GM21529 (cell line): ENCODE results near the gene TBC1D5.

Experiments
- ATAC-seq: cut with Tn5 transposase; IDR thresholded peaks from one replicate; pipeline ENCODE4 v1.9.1; 2021; ENCODE audit not compliant: unreplicated experiment

TBC1D5 gene

DNA sequence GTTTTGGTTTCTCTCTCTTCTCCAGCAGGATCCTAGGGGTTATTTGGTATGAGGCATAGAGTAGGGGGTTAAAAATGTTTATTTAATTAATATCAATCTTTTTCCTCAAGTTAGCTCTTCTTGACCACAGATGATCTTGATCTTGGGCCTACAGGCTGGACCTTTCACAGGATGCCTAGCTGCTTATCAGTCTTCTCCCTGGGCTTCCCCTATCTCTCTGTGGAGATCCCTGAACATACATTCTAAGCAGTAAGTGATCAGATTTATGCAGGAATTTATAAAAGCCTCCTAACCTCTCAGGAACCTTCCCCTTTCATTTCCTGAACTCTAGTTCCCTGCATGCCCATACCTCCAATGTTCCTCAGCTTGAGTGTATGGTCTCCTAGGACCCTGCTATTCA, 428.3 kb downstream of the TBC1D5 start:
- no peak for ATAC-seq

DNA sequence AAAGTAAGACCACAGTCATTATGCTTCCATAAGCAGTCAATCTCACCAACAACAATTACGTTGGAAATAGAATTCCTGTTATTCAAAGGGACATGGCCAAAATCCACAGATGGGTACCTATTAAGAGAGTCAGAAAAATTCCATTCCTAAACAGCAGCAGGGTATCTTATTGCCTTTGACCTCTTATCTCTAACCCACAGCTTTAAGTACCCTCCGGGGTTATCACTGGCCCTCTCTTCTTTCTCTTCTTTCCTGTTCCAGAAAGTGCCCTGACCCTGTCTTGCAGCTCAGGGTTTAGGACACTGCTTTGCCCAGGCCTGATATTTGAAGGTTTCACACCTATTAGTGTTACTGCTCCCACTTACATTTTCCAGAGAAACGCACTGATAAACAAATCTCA, 428.7 kb downstream of the TBC1D5 start:
- no peak for ATAC-seq

GRCh38 chr3:17310983-17311382, 431.4 kb downstream of the TBC1D5 start:
- ATAC-seq, result no peak

DNA sequence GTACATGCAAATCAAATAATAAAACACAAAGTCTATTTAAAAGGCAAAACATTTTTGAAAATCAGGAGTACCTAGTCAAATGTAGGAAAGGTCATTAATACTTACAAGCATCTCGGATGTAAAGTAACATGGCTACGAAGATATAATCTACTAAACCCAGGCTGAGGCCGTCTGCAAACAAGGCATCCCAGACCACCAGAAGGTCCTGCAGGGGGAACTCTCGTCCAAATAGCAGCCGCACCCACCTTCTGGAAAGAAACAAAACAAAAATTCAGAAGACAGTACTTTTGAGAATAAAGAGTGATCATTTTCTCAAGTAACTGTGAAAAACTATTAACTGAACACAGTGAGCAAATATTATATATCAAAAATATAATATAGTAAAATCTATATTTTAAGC, 434.5 kb downstream of the TBC1D5 start:
- no peak for ATAC-seq

GRCh38 chr3:17307482-17307881, 434.9 kb downstream of the TBC1D5 start:
- no peak for ATAC-seq

DNA sequence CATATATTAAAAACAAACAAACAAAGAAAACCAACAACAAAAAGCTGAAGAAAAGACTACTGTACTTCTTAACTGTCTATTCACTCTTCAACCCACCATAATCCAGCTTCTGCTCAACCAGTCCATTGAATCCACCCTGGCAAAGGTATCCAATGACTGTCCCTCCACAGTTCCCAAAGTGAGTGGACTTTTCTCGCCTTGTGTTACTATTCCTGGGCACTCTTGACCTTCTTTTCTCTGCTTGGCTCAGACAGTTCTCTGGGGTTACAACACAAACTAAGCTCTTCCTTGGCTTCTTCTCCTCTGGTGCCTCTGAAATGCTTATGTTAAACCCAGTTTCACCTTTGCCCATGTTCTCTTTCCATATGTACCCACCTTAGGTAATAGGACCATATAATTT, 437.5 kb downstream of the TBC1D5 start:
- no peak for ATAC-seq

GRCh38 chr3:17302774-17303173, 439.7 kb downstream of the TBC1D5 start:
- ATAC-seq, result no peak

- no peak for ATAC-seq
Observed at GRCh38 chr3:17302170-17302569, 440.3 kb downstream of the TBC1D5 start.

DNA sequence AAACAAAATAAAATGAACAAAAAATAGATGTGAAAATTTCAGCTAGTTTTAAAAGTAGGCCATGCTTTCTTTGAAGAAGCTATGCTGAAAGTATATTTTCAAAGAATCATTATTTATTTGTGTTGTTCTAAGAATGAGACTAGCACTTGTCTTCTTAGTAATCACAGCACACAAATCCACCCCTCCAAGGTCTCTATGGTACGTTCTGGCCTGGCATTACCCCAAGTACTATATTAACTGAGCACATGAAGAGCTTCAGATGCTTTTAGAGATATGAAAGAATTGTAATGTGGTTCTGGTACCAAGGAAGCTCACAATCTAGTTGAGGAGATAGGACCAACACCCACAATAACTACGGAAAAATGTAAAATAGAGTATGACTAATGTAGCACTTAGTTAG, 441.2 kb downstream of the TBC1D5 start:
- ATAC-seq, result no peak

DNA sequence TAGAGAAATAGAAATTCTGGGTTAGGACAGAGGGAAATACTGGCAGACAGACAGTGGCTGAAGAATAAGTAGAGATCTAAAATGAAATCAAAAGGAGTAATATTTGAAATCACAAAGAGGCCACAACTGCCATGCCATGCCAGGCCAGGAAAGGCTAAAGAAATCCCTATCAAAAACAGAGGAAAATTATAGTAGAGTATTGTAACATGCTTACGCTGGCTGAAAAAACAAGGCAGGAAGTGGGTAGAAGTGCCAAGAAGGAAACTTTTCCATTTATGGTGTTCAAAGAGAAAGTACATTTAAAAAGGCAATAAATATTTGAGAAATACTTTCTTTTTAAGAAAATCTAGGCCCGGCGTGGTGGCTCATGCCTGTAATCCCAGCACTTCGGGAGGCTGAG, 442.0 kb downstream of the TBC1D5 start:
- ATAC-seq, result no peak

- no peak for ATAC-seq
Observed at GRCh38 chr3:17298038-17298437, 444.4 kb downstream of the TBC1D5 start.

DNA sequence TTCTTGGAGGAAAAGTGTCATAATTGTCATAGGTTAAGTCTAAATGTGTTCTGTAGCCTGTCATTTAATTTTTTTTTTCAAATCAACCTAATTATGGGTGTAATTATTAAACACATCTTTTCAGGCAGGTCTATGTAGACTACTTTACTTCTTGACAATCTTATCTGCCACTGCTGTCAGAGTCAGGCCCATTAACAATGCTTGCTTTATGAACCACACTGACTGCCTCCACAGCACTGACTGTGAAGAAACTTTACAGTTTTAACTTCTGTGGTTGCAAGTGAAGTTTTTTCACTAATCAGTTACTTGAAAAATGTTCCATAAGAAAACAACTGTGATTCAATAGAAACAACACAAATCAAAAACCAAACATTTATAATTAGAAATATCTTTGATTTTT, 449.9 kb downstream of the TBC1D5 start:
- no peak for ATAC-seq

DNA sequence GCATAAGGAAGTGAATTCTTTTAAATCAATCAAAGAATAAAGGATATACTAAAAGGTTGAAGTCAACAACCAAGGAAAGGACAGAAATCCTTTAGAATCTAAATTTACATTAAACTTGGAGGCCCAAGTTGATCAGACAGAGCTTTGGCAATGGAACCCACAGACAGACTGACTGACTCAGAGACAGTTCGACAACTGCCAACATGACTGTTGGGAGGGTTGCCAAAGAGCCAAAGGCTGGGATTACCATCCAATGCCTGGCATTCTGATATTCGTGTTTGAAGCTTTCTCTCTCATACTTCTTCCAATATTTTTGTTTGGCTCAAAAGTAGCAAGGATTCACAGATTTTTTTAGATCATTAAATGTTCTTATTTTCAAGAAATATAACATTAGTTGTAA, 451.5 kb downstream of the TBC1D5 start:
- no peak for ATAC-seq

GRCh38 chr3:17288839-17289399, 453.5 kb downstream of the TBC1D5 start:
- no peak for ATAC-seq

DNA sequence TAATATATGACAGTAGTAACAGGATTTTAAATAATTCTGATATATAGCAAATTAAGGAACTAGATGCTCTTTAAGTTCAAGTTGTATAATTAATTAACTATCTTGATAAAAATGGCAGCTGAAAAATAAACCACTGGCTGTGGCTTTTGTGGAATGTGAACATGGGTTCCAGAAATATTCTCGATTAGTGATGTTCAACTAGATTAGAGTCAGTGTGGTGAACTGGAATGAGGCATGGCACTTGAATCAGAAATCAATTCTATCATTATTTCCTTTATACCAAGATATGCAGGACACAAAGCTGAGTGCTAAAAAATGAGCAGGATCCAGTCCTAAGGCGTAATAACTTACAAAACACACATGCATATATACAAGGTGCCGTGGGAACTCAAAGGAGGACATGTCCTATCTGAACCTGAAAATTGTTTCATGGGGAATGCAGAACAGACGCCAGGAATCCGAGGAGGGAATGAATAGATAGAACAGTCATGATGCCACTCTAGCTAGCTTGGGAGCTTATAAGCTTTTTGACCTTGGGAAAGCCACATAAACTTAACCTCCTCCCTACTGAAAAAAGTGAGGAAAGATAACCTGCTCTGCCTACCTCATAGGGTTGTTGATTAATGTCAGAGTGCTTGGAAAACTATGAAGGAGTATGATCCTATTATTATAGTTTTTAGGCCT, 455.3 kb downstream of the TBC1D5 start:
- no peak for ATAC-seq

DNA sequence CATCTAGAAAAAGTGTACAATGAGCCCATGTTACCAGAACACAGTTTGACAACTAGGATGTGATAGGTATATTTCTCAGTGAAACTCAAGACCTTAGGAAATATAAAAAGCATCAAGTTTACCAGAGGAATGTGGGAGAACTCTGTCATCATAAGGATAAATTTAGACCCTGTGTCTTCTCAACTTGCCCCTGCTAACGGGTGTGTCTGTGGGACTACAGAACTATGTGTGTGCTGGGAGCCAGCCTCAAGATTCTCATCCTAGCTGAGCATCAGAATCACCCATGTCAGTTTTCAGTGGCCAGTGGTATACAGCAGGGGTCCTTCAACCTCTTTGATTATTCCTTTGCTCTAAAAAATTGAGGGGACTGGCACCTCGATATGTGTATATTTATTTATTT, 464.4 kb downstream of the TBC1D5 start:
- ATAC-seq, result no peak

DNA sequence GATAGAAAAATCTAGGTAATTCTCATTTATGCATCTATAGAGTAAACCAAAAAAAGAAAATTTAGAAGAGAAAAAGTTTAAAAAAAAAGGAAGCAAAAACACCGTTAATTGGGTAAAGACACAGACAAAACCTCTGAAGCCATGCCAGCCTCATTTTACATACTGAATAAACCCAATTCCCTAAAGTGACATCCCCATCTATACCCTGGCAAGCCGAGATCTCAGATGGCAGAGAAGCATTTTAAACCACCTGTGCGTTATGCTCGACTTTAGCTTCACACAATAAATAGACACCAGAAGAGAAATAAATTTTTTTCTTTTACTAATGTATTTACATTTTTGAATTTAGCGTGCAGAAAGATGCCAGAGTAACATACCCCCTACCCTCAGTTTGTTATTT, 475.6 kb downstream of the TBC1D5 start:
- ATAC-seq, result no peak

GRCh38 chr3:17261627-17262369, 480.6 kb downstream of the TBC1D5 start:
- no peak for ATAC-seq

DNA sequence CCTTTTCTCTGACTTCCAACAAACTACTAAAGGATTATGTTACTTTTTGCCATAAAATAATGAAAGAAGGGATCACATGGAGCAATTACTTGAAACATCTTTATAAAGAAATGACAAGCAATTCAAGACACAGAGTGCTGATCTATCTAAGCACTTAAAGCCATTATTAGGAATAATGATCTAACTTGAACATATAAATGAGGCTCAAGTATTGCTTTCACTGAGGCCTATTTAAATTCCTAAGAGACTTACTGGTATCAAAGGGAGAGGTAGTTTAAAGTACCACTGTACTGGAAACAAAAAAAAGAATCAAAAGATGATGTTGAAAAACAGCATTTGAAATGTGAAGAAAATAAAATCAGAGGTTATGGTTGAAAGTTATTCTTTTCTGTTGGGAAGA, 482.2 kb downstream of the TBC1D5 start:
- no peak for ATAC-seq

DNA sequence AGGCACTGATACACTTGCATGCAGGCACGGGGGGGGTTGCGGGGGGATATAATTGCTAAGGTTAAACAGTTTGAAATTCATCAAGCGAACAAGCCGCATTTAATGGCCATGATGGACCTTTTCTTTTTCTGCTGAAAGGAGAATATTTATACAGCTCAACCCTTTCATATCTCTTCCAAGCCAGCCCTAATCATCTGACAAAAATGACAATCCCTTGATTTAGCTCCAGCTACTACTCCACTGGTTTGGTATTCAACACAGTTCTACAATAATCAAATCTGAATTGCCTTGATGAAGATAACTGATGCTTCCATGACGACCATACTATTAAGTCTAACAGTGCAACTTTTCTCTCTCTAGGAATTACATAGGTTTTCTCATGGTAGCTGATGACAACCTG, 482.7 kb downstream of the TBC1D5 start:
- ATAC-seq, result no peak

DNA sequence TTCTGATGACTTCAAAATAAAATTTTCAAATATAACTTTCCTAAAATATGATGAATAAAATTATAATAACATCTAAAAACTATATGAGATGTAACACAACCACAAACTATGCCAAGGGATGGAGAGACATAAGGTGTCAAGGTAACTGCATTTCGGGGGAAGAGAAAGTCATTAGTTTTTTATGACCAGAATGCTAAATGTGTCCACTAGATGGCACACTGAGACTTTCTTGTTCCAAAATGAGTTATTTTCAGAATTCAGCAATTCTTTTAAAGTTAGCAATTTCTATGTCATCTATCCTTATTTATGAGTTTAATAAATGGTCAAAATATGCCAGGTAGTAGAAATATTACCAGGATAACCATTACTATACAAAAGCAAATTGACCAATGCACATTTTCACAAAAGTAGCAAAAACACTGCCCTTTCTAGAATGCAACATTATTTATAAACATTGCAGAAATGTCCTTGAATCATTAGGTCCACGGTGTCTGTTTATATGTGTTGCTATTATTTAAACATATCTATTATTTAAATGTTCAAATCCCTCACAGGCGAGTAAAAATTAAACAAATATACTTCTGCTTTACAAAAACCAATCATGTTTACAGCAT, 483.5 kb downstream of the TBC1D5 start:
- ATAC-seq, result no peak

GRCh38 chr3:17257269-17257668, 485.2 kb downstream of the TBC1D5 start:
- ATAC-seq, result no peak
